Activated naive CD8-positive, alpha-beta T cell treated with anti-CD3 and anti-CD28 coated beads, Interleukin-2, amount 10 ng/mL, durations not matched to agents 7 days and 5 days (primary cell): ENCODE measurements around the gene ACKR2. TPM values are rescaled to one million over a fixed set of nuclear protein-coding genes. Genes with fewer than 3 reads are reported as not detected.
A peak's percentile ranks its signal among the peaks of the same experiment; 100 is the strongest.

ENCODE experiments used
- ATAC-seq: fragments of 150-1000 bp; cut with Tn5 transposase; one replicate; pipeline ENCODE4 v1.10.0; 2021; ENCODE audit warnings: low read depth, moderate library complexity
- POLR2A ChIA-PET: fragments of 350-600 bp; sonication (Branson Sonifier 250); formaldehyde crosslinking; loops from one replicate; lab custom pipeline; 2021; ENCODE audit warnings: antibody characterized with exemption; lab: Charles Lee
- DNase-seq: peaks from one replicate; pipeline ENCODE4 v3.0.0; 2021
- H3K27ac Mint-ChIP-seq: one replicate; pipeline ENCODE4 v1.8.0; 2022; ENCODE audit warnings: mild to moderate bottlenecking, mixed read lengths
- H3K27me3 Mint-ChIP-seq: one replicate; pipeline ENCODE4 v1.8.0; 2022; ENCODE audit warnings: mild to moderate bottlenecking, moderate library complexity, mixed read lengths
- H3K36me3 Mint-ChIP-seq: one replicate; pipeline ENCODE4 v1.8.0; 2021; ENCODE audit warnings: mild to moderate bottlenecking, mixed read lengths
- H3K4me1 Mint-ChIP-seq: one replicate; pipeline ENCODE4 v1.8.0; 2021; ENCODE audit warnings: mixed read lengths
- H3K4me3 Mint-ChIP-seq: one replicate; pipeline ENCODE4 v1.8.0; 2022; ENCODE audit warnings: mild to moderate bottlenecking, moderate library complexity, mixed read lengths
- H3K9me3 Mint-ChIP-seq: one replicate; pipeline ENCODE4 v1.8.0; 2021; ENCODE audit warnings: mixed read lengths
- total RNA-seq, 2 experiments: library from RNA; stranded (reverse); gene quantifications; one replicate each; pipeline ENCODE4 v1.2.3, GENCODE V29; 2021

ACKR2 gene
- total RNA-seq, 2 experiments from 2014 or later, result 3.7 to 3.9 TPM

GRCh38 chr3:42844815-42845214 is 35.6 kb downstream of the ACKR2 start:
- Mint-ChIP-seq H3K36me3 (peaks cover 5% of the 10 kb centered on the region), H3K27ac (no peak overlapping the region), H3K9me3 (no peaks in the 10 kb centered on the region), H3K4me3 (no peak overlapping the region), H3K27me3 (no peaks in the 10 kb centered on the region), H3K4me1 (peaks cover 24% of the 10 kb centered on the region)
- DNase-seq (no peak), ATAC-seq (no peak)
- POLR2A ChIA-PET, result no interaction called here

- ATAC-seq (peak; percentile 85), DNase-seq (no peak)
- POLR2A ChIA-PET, result no interaction called here
- Mint-ChIP-seq H3K27ac (peak overlapping the region; percentile 86), H3K27me3 (no peaks in the 10 kb centered on the region), H3K9me3 (no peaks in the 10 kb centered on the region), H3K36me3 (peaks cover 5% of the 10 kb centered on the region), H3K4me1 (peaks cover 24% of the 10 kb centered on the region), H3K4me3 (peak overlapping the region; percentile 80)
Measured at GRCh38 chr3:42846685-42847522, 37.7 kb downstream of the ACKR2 start.

DNA sequence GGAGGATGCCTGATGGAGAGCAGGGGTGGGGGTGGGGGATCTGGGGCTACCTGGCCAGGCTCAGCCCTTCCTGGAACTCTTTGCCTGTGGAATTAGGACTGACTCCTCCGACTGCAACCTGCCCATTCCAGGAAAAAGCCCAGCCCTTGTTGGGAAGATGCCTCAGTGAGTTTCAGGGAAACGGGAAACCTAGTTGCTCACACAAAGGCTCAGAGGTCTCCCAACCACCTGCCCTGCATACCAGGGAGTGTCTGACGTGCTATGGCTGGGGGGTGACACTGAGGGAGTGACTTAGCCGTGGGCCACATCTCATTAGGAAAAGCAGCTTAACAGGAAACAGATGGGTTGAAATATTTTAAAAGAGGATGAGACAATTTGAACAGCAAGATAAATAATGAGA is 38.5 kb downstream of the ACKR2 start:
- DNase-seq (no peak), ATAC-seq (no peak)
- Mint-ChIP-seq H3K27ac (peak overlapping the region; percentile 86), H3K4me1 (peaks cover 24% of the 10 kb centered on the region), H3K9me3 (no peaks in the 10 kb centered on the region), H3K36me3 (peaks cover 5% of the 10 kb centered on the region), H3K27me3 (no peaks in the 10 kb centered on the region), H3K4me3 (peak overlapping the region; percentile 80)
- POLR2A ChIA-PET, result no interaction called here

DNA sequence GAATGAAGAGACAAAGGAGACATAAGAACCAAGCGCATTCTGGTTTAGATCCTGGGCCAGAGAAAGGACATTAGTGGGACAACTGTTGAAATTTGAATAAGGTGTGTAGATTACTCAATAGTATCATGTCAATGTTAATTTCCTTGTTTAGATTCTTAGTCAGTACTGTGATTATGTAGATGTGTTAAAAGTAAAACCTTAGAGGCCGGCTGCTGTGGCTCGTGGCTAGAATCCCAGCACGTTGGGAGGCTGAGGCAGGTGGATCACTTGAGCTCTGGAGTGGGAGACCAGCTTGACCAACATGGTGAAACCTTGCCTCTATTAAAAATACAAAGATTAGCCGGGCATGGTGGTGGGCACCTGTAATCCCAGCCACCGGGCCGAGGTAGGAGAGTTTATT is 39.8 kb downstream of the ACKR2 start:
- Mint-ChIP-seq H3K27me3 (no peaks in the 10 kb centered on the region), H3K9me3 (no peaks in the 10 kb centered on the region), H3K4me3 (no peak overlapping the region), H3K27ac (no peak overlapping the region), H3K36me3 (peaks cover 5% of the 10 kb centered on the region), H3K4me1 (peaks cover 21% of the 10 kb centered on the region)
- POLR2A ChIA-PET, result no interaction called here
- ATAC-seq, result no peak
- no peak for DNase-seq

DNA sequence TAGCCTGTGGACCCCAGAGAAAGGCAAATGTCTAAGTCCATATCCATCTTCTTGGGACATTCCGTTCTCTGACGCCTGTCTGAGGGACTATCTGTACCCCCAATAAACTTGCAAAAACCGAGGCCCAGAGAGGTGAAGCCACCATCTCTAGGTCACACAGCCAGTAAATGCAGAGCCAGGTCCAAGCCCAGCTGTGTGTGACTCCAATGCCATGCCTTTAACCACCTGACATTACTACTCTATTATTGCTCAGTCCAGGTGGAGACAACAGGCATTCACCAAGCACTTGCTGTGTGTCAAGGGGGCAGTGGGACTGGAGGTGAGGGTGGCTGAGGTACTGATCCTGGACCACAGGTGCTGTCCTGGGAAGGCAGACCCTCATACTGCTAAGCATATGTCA is 41.0 kb downstream of the ACKR2 start:
- Mint-ChIP-seq H3K9me3 (no peaks in the 10 kb centered on the region), H3K4me1 (peaks cover 21% of the 10 kb centered on the region), H3K36me3 (peaks cover 5% of the 10 kb centered on the region), H3K27me3 (no peaks in the 10 kb centered on the region), H3K4me3 (no peak overlapping the region), H3K27ac (no peak overlapping the region)
- ATAC-seq (no peak), DNase-seq (no peak)
- POLR2A ChIA-PET, result no interaction called here

- Mint-ChIP-seq H3K9me3 (no peaks in the 10 kb centered on the region), H3K27ac (no peak overlapping the region), H3K36me3 (peaks cover 5% of the 10 kb centered on the region), H3K4me3 (no peak overlapping the region), H3K4me1 (peaks cover 20% of the 10 kb centered on the region), H3K27me3 (no peaks in the 10 kb centered on the region)
- ATAC-seq (no peak), DNase-seq (no peak)
- POLR2A ChIA-PET, result no interaction called here
Measured at GRCh38 chr3:42851228-42851834, 42.1 kb downstream of the ACKR2 start.

GRCh38 chr3:42852441-42852840 is 43.2 kb downstream of the ACKR2 start:
- Mint-ChIP-seq H3K36me3 (peaks cover 3% of the 10 kb centered on the region), H3K27ac (no peak overlapping the region), H3K9me3 (no peaks in the 10 kb centered on the region), H3K4me1 (peaks cover 9% of the 10 kb centered on the region), H3K27me3 (no peaks in the 10 kb centered on the region), H3K4me3 (no peak overlapping the region)
- ATAC-seq, result no peak
- POLR2A ChIA-PET, result no interaction called here
- DNase-seq, result no peak

- no peak overlapping the region for H3K4me3 Mint-ChIP-seq
- H3K27me3 Mint-ChIP-seq, result no peaks in the 10 kb centered on the region
- H3K9me3 Mint-ChIP-seq, result no peaks in the 10 kb centered on the region
- DNase-seq, result no peak
- no peak for ATAC-seq
- H3K36me3 Mint-ChIP-seq, result no peaks in the 10 kb centered on the region
- peaks cover 5% of the 10 kb centered on the region for H3K4me1 Mint-ChIP-seq
- POLR2A ChIA-PET, result no interaction called here
- no peak overlapping the region for H3K27ac Mint-ChIP-seq
Measured at GRCh38 chr3:42853056-42853455, 43.8 kb downstream of the ACKR2 start.

DNA sequence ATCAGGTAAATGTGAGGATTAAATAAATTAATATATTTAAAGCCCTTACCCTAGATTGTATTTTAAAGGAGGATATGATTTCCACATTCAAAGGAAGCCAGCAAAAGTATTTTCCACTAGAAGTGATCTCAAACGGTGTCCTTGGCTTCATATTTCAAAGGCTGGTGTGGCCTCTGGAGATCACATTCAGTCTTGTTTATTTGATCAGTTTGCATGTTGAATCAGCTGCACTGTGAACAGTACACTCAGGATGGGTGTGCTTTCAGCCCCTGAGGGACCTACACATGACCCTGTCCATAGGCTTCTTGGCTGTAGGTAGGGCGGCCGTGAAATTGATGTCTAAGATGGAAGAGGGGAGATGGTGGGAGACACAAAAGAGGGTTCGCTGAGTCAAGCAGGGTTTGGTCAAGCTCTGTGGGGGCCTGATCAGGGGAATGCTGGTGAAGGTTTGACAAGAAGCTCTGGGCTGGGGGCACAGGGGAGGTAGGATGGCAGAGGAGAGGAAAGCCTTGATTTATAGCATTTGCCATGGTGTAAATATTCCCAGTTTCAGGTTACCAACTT is 44.6 kb downstream of the ACKR2 start:
- peaks cover 4% of the 10 kb centered on the region for H3K4me1 Mint-ChIP-seq
- DNase-seq, result no peak
- H3K36me3 Mint-ChIP-seq, result peaks cover 3% of the 10 kb centered on the region
- no peak for ATAC-seq
- POLR2A ChIA-PET, result no interaction called here
- peaks cover 2% of the 10 kb centered on the region for H3K27me3 Mint-ChIP-seq
- H3K4me3 Mint-ChIP-seq, result no peak overlapping the region
- H3K27ac Mint-ChIP-seq, result no peak overlapping the region
- H3K9me3 Mint-ChIP-seq, result peaks cover 2% of the 10 kb centered on the region

- H3K4me1 Mint-ChIP-seq, result no peaks in the 10 kb centered on the region
- no peak for ATAC-seq
- POLR2A ChIA-PET, result no interaction called here
- peaks cover 8% of the 10 kb centered on the region for H3K9me3 Mint-ChIP-seq
- peaks cover 9% of the 10 kb centered on the region for H3K27me3 Mint-ChIP-seq
- H3K36me3 Mint-ChIP-seq, result peaks cover 8% of the 10 kb centered on the region
- H3K4me3 Mint-ChIP-seq, result no peak overlapping the region
- no peak for DNase-seq
- no peak overlapping the region for H3K27ac Mint-ChIP-seq
Measured at GRCh38 chr3:42855219-42855546, 45.9 kb downstream of the ACKR2 start.

DNA sequence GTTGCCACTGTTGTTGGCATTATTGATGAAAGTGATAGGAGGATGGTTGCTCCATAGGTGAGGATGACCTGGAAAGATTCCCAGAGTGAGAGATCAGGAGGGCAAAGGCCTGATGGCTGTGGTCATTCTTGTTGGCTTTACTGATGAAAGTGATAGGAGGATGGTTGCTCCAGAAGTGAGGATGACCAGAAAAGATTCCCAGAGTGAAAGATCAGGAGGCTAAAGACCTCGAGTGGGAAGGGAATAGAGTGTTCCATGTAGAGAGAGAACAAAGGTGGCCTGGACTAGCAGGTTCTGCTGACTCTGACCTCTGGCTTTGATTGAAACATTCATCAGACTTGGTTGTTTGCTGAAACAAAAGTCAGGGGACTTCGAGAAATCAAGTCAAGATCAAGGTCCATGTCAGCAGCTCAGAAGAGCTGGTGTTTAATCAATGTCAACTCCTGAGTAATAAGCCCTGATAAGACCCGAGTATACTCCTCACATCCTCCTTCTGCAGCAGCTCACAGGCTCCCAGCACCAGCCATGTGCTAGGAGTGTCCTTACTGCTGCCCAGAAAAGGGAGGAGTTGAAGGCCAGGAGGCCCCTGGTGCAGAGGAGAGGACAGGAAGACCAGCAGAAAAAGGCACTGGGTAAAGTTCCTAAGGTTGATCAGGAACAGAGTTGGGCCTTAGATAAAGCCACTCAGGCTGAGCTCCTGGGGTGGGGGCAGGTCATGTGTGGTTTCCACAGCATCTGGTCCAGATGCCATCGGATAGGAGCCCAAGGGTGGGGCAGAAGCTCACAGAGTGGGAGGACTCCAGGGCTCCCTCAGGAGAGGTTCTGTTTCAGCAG is 46.5 kb downstream of the ACKR2 start:
- Mint-ChIP-seq H3K9me3 (peaks cover 10% of the 10 kb centered on the region), H3K36me3 (peaks cover 8% of the 10 kb centered on the region), H3K4me3 (no peak overlapping the region), H3K4me1 (no peaks in the 10 kb centered on the region), H3K27ac (no peak overlapping the region), H3K27me3 (peaks cover 15% of the 10 kb centered on the region)
- DNase-seq (no peak), ATAC-seq (no peak)
- POLR2A ChIA-PET, result no interaction called here

- ATAC-seq (no peak), DNase-seq (no peak)
- Mint-ChIP-seq H3K27ac (no peak overlapping the region), H3K36me3 (peaks cover 9% of the 10 kb centered on the region), H3K4me3 (no peak overlapping the region), H3K27me3 (peaks cover 18% of the 10 kb centered on the region), H3K9me3 (peaks cover 11% of the 10 kb centered on the region), H3K4me1 (no peaks in the 10 kb centered on the region)
- POLR2A ChIA-PET, result no interaction called here
Measured at GRCh38 chr3:42856544-42856943, 47.3 kb downstream of the ACKR2 start.

DNA sequence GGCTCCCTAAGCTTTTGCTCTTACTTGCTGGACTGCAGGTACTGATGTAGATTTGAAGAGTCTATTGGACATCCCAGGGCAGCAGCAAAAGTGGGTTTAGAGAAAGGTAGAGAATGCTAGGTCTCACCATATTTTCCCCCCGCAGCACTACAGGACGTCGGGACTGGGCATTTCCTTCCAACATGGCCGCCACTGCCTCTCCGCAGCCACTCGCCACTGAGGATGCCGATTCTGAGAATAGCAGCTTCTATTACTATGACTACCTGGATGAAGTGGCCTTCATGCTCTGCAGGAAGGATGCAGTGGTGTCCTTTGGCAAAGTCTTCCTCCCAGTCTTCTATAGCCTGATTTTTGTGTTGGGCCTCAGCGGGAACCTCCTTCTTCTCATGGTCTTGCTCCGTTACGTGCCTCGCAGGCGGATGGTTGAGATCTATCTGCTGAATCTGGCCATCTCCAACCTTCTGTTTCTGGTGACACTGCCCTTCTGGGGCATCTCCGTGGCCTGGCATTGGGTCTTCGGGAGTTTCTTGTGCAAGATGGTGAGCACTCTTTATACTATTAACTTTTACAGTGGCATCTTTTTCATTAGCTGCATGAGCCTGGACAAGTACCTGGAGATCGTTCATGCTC is 55.2 kb downstream of the ACKR2 start:
- Mint-ChIP-seq H3K36me3 (peaks cover 6% of the 10 kb centered on the region), H3K27ac (no peak overlapping the region), H3K4me3 (no peak overlapping the region), H3K9me3 (peaks cover 12% of the 10 kb centered on the region), H3K4me1 (no peaks in the 10 kb centered on the region), H3K27me3 (peaks cover 24% of the 10 kb centered on the region)
- DNase-seq, result no peak
- no peak for ATAC-seq
- POLR2A ChIA-PET, result no interaction called here
